ENCODE measurements around the gene DYRK4.

DNA sequence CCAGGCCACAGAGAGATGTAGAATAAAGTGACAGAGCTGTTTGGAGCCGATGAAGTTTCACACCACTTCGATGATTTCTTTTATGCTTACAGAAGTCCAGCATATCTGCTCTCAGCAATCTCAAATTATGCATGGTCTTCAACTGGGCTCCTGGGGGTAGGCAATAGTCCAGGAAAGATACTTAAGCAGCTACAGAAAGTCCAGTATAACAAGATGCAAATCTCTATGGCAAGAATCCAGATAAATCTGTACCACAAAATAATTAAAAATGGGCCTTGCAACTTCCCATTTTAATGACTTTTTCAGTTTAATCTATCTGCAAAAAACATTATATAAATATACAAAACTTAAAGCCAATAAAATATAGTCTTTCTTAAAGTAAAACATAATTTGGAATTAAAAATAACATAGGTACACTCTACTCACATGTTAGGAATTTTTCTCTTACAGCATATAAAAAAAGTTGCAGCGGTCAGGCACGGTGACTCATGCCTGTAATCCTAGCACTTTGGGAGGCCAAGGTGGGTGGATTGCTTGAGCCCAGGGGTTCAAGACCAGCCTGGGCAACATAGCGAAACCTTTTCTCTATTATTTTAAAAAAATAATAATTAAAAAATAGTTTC lies 43.8 kb upstream of the DYRK4 start:
- TF ChIP-seq YY1 (IDR thresholded peaks at IDR 0.05; ENCODE audit: insufficient read depth, insufficient read length) (no peak), ZNF274 (IDR thresholded peaks at IDR 0.05; ENCODE audit: low read depth, low read length) (no peak), SUZ12 (IDR thresholded peaks at IDR 0.05; ENCODE audit: extremely low read depth, insufficient read depth, insufficient read length) (no peak)

Data from NT2/D1 (cell line).